ENCODE data around the gene SP2.

Gene SP2

GRCh38 chr17:47895856-47896671 is at the start of gene SP2:
Gene SP2, plus strand, starts transcription at chr17:47896236. Its CDS starts 51 bp downstream, at chr17:47896287.
- peak; percentile 100 for DNase-seq (ENCODE audit: low read depth, low spot score)

GRCh38 chr17:47846716-47847340 is 49.2 kb upstream of the SP2 start:
- no peak for DNase-seq (ENCODE audit: low read depth, low spot score)

DNA sequence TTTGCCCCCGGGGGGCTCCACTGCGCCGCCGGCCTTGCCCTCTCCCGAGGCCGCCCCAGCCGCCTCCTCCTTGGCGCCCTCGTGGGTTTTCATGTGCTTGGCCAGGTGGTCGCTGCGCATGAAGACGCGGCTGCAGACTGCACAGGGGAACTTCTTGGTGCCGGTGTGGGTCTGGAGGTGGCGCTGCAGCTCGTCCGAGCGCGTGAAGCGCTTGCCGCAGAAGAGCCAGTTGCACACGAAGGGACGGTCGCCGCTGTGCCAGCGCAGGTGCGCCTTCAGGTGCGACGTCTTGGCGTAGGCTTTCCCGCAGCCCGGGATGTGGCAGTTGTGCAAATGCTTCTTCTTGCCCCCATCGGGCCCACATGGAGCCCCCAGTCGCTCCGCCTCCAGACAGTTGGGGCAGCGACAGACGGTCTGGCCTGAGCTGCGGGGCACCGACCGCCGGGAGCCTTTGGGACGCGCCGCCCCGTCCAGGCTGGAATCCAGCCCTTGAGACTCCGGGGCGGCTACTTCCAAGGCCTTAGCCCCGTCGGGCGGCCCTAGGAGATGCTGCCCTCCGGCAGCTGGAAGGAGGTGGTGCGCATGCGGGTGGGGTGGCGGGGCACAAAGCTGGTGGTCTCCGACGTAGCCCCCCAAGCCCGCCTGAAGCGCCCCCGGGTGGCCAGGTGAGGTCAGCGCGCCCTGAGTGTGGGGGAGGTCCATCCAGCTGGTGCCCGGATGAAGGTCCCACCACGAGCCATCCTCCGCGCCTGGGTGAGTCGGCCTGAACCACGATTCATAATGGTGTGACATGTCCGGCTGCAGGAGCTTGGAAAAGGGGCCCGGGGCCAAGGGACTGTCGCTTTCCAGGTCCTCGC is 48.5 kb upstream of the SP2 start:
- no peak for DNase-seq (ENCODE audit: low read depth, low spot score)

DNA sequence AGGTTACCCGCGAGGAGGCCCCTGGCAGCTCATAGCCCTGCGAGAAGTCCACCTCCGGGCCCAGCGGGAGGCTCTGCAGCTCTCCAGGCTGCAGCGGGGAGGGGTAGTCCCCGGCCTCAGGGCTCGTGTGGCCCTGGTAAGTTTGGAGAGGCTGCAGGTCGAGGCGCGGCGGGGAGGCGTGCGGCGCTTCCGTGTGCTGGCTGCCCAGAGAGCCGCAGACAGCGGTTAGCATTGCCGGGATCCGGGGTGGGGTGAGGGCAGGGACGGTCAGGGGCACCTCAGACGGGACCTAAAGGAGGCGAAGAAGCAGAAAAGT is 47.9 kb upstream of the SP2 start:
- DNase-seq (ENCODE audit: low read depth, low spot score), result no peak

DNA sequence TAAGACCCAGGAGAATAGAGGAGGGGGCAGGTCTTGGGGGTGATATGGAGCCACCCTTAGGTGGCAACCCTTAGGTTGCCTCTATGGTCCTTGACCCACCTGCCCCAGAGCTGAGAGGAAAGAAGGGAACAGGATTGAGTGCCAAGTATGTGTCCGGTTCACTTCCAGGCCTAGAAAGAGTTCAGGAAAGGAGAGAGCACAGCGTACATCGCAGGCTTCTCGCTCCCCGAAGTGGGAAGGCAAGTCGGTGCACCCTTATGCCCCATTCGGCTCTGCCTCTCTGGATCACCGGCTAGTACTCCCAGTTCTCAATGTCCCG is 45.7 kb upstream of the SP2 start:
- no peak for DNase-seq (ENCODE audit: low read depth, low spot score)

- no peak for DNase-seq (ENCODE audit: low read depth, low spot score)
Observed at GRCh38 chr17:47850692-47851573, 45.1 kb upstream of the SP2 start, which contains the start of gene SP6. Gene SP6, minus strand, starts transcription at chr17:47851163. Its CDS starts 2,734 bp downstream, at chr17:47848429.

GRCh38 chr17:47851764-47852112 is 44.3 kb upstream of the SP2 start:
- no peak for DNase-seq (ENCODE audit: low read depth, low spot score)

- DNase-seq (ENCODE audit: low read depth, low spot score), result no peak
Observed at GRCh38 chr17:47852113-47852949, 43.7 kb upstream of the SP2 start.

DNA sequence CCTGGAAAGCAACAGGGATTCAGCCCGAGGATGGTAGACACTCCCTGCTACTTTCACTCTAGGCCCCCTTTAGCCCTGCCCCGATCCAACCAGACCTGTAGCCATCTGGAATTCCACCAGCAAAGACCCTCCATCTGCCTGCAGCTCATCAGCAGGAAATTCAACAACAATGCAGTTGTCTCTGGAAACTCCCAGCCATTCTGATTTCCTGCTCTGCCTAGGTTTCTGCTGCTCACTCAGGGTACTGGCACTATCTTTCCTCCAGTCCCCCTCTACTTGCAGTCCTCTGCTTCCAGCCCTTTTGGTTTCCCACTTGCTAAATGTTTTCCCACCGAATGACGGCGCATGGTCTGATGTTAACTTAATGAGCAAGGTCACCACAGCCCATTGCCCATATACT is 42.4 kb upstream of the SP2 start:
- DNase-seq (ENCODE audit: low read depth, low spot score), result no peak

- DNase-seq (ENCODE audit: low read depth, low spot score), result no peak
Observed at GRCh38 chr17:47855737-47856136, 40.3 kb upstream of the SP2 start.

DNA sequence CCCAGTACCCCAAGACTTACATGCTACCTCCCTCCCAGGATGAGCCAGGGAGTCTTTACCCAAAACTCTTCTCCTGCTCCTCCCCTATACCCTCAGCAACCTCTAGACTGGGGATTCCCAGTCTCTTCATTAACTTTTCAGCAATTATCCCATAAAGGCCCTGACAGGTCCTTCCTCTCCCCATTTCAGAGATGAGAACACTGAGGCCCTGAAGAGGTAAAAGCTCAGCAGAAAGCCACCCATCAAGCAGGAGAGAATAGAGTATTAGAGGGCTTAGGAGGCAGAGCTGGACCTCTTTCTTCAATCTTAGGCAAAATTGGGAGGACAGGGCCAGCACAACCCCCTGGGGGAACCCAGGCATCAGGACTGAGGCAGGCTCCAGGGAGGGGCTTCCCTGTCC is 39.2 kb upstream of the SP2 start:
- DNase-seq (ENCODE audit: low read depth, low spot score), result no peak

DNA sequence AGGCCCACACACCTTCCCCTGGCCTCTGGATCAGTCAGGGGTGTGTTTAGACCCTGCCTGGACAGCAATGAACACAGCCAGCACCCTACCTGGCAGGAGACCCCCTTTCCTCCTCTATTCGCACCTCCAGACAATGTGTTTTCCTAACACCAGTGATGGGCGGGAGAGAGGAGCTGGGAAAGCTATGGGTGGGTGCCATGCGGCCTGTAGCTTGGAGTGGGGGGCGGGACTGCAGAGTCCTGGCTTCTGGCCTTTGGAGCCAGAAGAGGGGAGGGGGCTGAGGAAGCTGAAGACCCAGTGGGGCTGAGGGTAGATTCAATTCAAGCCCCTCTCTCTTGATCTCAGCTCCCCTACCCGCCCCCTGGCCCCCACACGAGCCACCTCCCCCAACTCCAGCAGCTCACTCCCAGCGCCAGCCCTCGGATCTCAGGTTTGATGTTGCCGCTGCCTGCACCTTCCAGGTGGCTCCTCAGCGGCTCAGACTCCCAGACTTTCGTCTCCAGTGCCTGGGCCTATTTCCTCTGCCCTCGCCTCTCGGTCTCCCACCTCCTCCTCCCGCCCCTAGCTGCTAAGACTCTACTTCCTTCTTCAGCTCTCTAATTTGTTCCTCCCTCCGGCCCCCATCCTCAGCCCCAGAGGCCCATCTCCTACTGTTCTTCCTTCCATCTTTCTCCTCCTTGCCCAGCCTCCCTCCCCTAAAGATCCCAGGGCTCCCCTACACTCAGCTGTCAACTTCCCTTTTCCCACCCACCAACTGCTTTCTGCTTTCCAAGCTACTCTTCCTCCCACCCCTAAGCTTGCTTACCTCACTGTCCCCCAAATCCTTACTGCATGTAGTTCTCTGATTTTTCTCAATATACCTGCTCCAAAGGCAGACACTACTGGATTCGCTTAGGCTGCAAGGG is 38.2 kb upstream of the SP2 start:
- no peak for DNase-seq (ENCODE audit: low read depth, low spot score)

DNA sequence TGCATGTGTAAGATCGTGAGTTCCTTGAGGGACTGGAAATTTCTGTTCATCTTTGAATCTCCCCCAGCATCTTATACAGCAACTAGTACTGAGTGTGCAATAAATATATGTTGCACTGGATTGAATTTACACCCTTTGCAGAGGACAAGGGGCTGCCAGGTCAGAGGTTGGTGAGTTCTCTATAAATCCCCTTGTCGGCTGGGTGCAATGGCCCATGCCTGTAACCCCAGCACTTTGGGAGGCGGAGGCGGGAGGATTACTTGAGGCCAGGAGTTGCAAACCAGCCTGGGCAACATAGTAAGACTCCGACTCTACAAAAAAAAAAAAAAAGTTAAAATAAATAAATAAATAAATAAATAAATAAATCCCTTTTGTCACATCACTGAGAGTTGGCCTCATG is 35.6 kb upstream of the SP2 start:
- DNase-seq (ENCODE audit: low read depth, low spot score), result no peak

DNA sequence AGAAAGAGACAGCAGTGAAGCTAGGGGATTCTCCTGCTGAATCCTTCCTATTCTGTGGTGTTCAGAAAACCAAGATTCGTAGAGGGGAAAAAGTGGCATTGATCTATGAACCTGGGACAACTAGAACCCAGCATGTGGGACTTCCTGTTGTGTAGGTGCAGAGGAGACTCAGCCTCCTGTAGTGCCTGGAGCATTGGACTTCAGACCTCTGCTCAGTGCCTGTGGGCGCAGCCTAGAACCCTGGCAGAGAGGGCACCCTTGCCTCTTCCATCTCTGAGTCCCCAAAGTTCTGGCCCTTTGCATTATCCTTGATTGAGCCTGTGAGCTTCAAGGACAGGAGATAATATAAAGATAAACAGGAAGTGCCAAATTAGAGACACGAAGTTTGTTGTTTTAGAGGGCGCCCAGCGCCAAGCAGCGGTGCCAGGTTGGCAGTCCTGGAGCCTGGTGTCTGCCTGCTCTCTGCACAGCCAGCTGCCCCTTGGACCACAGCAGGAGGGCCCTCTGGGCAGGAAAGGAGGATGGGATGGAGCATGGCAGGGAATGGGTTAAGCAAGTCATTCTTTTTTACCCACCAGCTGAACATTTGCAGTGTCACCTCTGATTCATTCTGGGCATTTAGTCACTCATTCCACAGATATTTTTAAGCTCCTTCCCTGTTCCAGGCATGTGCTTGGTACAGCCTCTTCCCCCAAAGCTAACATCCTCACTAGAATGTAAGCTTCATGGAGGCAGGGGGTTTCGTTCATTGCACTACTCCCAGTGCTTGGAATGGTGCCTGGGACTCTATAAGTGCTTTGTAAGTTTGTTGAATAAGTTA is 33.2 kb upstream of the SP2 start:
- no peak for DNase-seq (ENCODE audit: low read depth, low spot score)

DNA sequence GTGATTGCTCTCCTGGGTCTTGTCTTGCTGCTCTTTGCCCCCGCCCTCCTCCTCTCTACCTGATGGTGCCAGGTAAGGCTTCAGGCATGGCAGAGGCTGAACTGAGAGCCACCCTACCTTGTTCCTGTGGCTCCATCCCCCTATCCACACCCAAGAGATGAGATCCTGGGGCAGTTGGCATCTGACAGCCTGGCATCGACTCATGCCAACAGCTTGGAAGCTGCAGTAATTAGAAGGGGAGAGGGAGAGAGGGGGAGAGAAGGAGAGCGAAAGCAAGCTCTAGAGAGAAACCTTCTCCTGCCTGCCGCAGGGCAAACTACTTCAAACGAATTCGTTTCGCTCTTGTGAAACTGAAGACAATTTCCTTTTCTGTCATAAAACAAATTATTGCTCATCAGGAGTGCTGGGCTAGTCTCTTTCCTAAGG is 31.2 kb upstream of the SP2 start:
- DNase-seq (ENCODE audit: low read depth, low spot score), result no peak

DNA sequence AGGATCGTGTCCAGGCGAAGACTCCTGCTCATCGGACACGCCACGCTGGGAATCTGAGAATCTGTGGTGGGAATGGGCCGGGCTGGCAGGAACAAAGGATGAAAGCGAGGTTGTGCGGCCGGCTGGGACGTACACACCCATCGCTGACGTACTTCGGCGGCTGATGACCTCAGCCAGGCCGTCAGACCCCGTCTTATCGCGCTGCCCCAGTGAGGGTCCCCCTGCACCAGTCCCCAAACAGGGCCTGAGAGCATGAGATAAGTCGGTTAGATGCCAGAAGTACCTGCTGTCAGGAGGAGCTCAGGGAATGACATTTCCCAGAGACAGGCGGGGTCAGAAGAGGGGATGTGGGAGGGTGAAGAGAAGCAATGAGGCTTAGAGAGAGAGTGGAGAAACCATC is 29.1 kb upstream of the SP2 start:
- no peak for DNase-seq (ENCODE audit: low read depth, low spot score)

DNA sequence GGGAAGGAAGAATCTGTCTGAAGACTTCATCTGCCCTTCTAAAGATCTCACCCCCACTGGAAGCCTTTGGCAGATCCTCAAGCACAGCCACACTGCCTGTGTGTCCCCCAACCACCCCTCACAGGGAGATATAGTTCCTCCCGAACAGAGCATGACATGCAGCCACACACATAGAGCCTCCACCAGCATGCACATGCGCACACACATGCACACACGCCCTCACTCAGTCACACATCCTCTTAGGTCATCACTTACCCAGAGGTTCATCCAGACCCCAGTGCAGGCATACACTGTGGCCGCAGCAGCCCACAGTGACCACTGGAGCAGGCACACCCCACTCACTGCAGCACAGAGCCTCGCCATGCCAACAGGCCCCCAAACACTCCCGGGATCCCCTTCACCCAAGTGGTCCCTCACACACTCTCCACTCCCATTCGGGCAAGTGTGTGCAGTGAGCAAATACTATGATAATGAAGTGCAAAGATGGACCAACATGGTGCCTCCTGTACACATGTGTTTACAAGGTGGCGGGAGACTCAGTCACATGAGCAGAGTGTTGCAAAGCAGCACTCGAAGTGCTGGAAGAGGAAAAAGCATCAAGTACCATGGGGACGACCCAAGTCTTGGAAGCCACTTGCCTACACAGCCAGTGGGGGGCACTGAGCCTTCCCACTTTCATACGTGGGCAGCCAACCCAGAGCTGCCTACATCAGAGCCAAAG is 28.1 kb upstream of the SP2 start:
- no peak for DNase-seq (ENCODE audit: low read depth, low spot score)

- no peak for DNase-seq (ENCODE audit: low read depth, low spot score)
Observed at GRCh38 chr17:47869114-47869513, 26.9 kb upstream of the SP2 start.
